MCF 10A (cell line): ENCODE data around the gene CTSG. TPM values are rescaled to one million over a fixed set of nuclear protein-coding genes. Genes with fewer than 3 reads are reported as not detected.

Experiments
- BruUV-seq: library from RNA; stranded (reverse); fragments of 400-500 nt; replicated peaks from 2 replicates; lab custom pipeline; 2021; lab: Mats Ljungman, UMichigan
- CTCF ChIA-PET: fragments of 300-600 bp; sonication (Branson Sonifier 250); formaldehyde crosslinking; extraction: SDS; loops from one replicate; lab custom pipeline; 2021; ENCODE audit warnings: antibody characterized with exemption, inconsistent platforms; lab: Yijun Ruan, JAX
- POLR2A ChIA-PET: fragments of 300-600, 350-650 bp; sonication (Branson Sonifier 250); formaldehyde crosslinking; extraction: SDS; loops from one replicate; lab custom pipeline; 2020; ENCODE audit warnings: antibody characterized with exemption, inconsistent platforms; lab: Yijun Ruan, JAX
- DNase-seq: peaks from one replicate; pipeline ENCODE4 v3.0.0-alpha.2; 2018; ENCODE audit not compliant: unreplicated experiment
- H3K27ac Mint-ChIP-seq: one replicate; pipeline ENCODE4 v1.8.0; 2022; ENCODE audit warnings: mild to moderate bottlenecking, low read depth, mixed read lengths; ENCODE audit not compliant: unreplicated experiment
- H3K27me3 Mint-ChIP-seq: one replicate; pipeline ENCODE4 v1.8.0; 2022; ENCODE audit warnings: mixed read lengths; ENCODE audit not compliant: insufficient read depth, unreplicated experiment
- H3K36me3 Mint-ChIP-seq: one replicate; pipeline ENCODE4 v1.8.0; 2022; ENCODE audit warnings: mild to moderate bottlenecking, moderate library complexity, mixed read lengths; ENCODE audit not compliant: insufficient read depth, unreplicated experiment
- H3K4me1 Mint-ChIP-seq: one replicate; pipeline ENCODE4 v1.8.0; 2022; ENCODE audit warnings: mixed read lengths; ENCODE audit not compliant: insufficient read depth, unreplicated experiment
- H3K4me3 Mint-ChIP-seq: one replicate; pipeline ENCODE4 v1.8.0; 2022; ENCODE audit warnings: mild to moderate bottlenecking, moderate library complexity, mixed read lengths; ENCODE audit not compliant: unreplicated experiment
- H3K9me3 Mint-ChIP-seq: one replicate; pipeline ENCODE4 v1.8.0; 2022; ENCODE audit warnings: mixed read lengths; ENCODE audit not compliant: unreplicated experiment
- CTCF ChIP-seq: fragments of 200-600 bp; IDR thresholded peaks from one replicate; pipeline ENCODE4 v1.8.0; 2022; ENCODE audit warnings: antibody characterized with exemption, mild to moderate bottlenecking; ENCODE audit not compliant: unreplicated experiment
- intact Hi-C: fragments of 100-400 bp; cut with micrococcal nuclease; formaldehyde crosslinking; loops from 2 replicates; pipeline ENCODE4 v1.14.1; 2022
- total RNA-seq: library from RNA; stranded (reverse); gene quantifications from 2 replicates; pipeline ENCODE4 v1.2.3, GENCODE V29; 2022

Gene CTSG
- total RNA-seq, 1 experiment from 2014 or later = not detected

GRCh38 chr14:24609655-24610344, 33.8 kb upstream of the CTSG start, which contains the start of gene GZMH:
Gene GZMH, minus strand, starts transcription at chr14:24609685. Its CDS starts 72 bp downstream, at chr14:24609613.
- ChIA-PET POLR2A (no interaction called here), CTCF (interaction anchor here (0.7 to 1.5 kb wide), 2 partner anchors 70 to 97 kb away, joined by 3 read pairs; no protein-coding TSS in a partner anchor)
- no peak within 1 kb of the TSS for H3K4me3 Mint-ChIP-seq
- H3K27ac Mint-ChIP-seq = no peak within 1 kb of the TSS
- TF ChIP-seq CTCF = no peak
- DNase-seq = no peak
- H3K27me3 Mint-ChIP-seq = peaks cover 11% of the 10 kb centered on the region
- BruUV-seq = no TSS peak
- no peaks in the 10 kb centered on the region for H3K36me3 Mint-ChIP-seq
- no peaks in the 10 kb centered on the region for H3K9me3 Mint-ChIP-seq
- H3K4me1 Mint-ChIP-seq = no peaks in the 10 kb centered on the region
- intact Hi-C loops = loop anchor here (5.0 kb wide), 1 partner anchor 68 kb away; no protein-coding TSS in a partner anchor

GRCh38 chr14:24607635-24608514, 31.8 kb upstream of the CTSG start:
- no peak overlapping the region for H3K27ac Mint-ChIP-seq
- H3K4me3 Mint-ChIP-seq = no peak overlapping the region
- BruUV-seq = no TSS peak
- H3K4me1 Mint-ChIP-seq = no peaks in the 10 kb centered on the region
- POLR2A ChIA-PET = no interaction called here
- no peak for TF ChIP-seq CTCF
- no peak for DNase-seq
- H3K27me3 Mint-ChIP-seq = peaks cover 11% of the 10 kb centered on the region
- CTCF ChIA-PET = no interaction called here
- intact Hi-C loops = loop anchor here (5.0 kb wide), 1 partner anchor 69 kb away; no protein-coding TSS in a partner anchor
- no peaks in the 10 kb centered on the region for H3K9me3 Mint-ChIP-seq
- H3K36me3 Mint-ChIP-seq = no peaks in the 10 kb centered on the region

- Mint-ChIP-seq H3K36me3 (no peaks in the 10 kb centered on the region), H3K4me3 (no peak overlapping the region), H3K27me3 (peaks cover 11% of the 10 kb centered on the region), H3K9me3 (no peaks in the 10 kb centered on the region), H3K27ac (no peak overlapping the region), H3K4me1 (no peaks in the 10 kb centered on the region)
- no peak for TF ChIP-seq CTCF
- POLR2A ChIA-PET = no interaction called here
- CTCF ChIA-PET = no interaction called here
- BruUV-seq = no TSS peak
- intact Hi-C loops = loop anchor here (5.0 kb wide), 1 partner anchor 70 kb away; no protein-coding TSS in a partner anchor
- DNase-seq = no peak
Observed at GRCh38 chr14:24607081-24607480, 31.0 kb upstream of the CTSG start.

GRCh38 chr14:24606297-24606696, 30.2 kb upstream of the CTSG start:
- TF ChIP-seq CTCF = no peak
- Mint-ChIP-seq H3K4me1 (no peaks in the 10 kb centered on the region), H3K27ac (no peak overlapping the region), H3K9me3 (no peaks in the 10 kb centered on the region), H3K4me3 (no peak overlapping the region), H3K36me3 (no peaks in the 10 kb centered on the region), H3K27me3 (peaks cover 11% of the 10 kb centered on the region)
- no peak for DNase-seq
- intact Hi-C loops = loop anchor here (5.0 kb wide), 1 partner anchor 71 kb away; no protein-coding TSS in a partner anchor
- BruUV-seq = no TSS peak
- POLR2A ChIA-PET = no interaction called here
- CTCF ChIA-PET = interaction anchor here (0.6 kb wide), 1 partner anchor 27 kb away, joined by 3 read pairs; no protein-coding TSS in a partner anchor
